Neural progenitor cell (in vitro differentiated cells): ENCODE results near the gene SH3BP5. TPM values are rescaled to one million over a fixed set of nuclear protein-coding genes. Genes with fewer than 3 reads are reported as not detected.
A peak's percentile ranks its signal among the peaks of the same experiment; 100 is the strongest.

Source experiments
- DNase-seq: peaks from one replicate; pipeline ENCODE4 v3.0.0-alpha.2; 2016; ENCODE audit warnings: low spot score
- H2AFZ ChIP-seq: fragments of 200-600 bp; sonication (generic); replicated peaks from 2 replicates; pipeline ENCODE4 v1.6.1; 2016; ENCODE audit warnings: antibody characterized with exemption
- H3F3A ChIP-seq: fragments of 200-600 bp; sonication (generic); 2 replicates; pipeline ENCODE4 v1.6.1; 2016; ENCODE audit warnings: antibody characterized with exemption, low read depth
- H3K27ac ChIP-seq: fragments of 200-600 bp; sonication (generic); 2 replicates; pipeline ENCODE4 v1.5.1; 2016; ENCODE audit warnings: mild to moderate bottlenecking
- H3K27me3 ChIP-seq: fragments of 200-600 bp; sonication (generic); 2 replicates; pipeline ENCODE4 v1.6.1; 2016; ENCODE audit warnings: mild to moderate bottlenecking, moderate library complexity
- H3K36me3 ChIP-seq: fragments of 200-600 bp; sonication (generic); 2 replicates; pipeline ENCODE4 v1.5.1; 2016
- H3K4me1 ChIP-seq: fragments of 200-600 bp; sonication (generic); 2 replicates; pipeline ENCODE4 v1.6.1; 2016; ENCODE audit warnings: mixed run types
- H3K4me2 ChIP-seq: fragments of 200-600 bp; sonication (generic); 2 replicates; pipeline ENCODE4 v1.6.1; 2016
- H3K4me3 ChIP-seq: fragments of 200-600 bp; sonication (generic); 2 replicates; pipeline ENCODE4 v1.5.1; 2016
- H3K79me2 ChIP-seq: fragments of 200-600 bp; sonication (generic); 2 replicates; pipeline ENCODE4 v1.6.1; 2016; ENCODE audit warnings: low read depth
- H3K9ac ChIP-seq: fragments of 200-600 bp; sonication (generic); 2 replicates; pipeline ENCODE4 v1.6.1; 2016
- H3K9me3 ChIP-seq: fragments of 200-600 bp; sonication (generic); 2 replicates; pipeline ENCODE4 v1.5.1; 2016; ENCODE audit warnings: low read depth
- H4K20me1 ChIP-seq: fragments of 200-600 bp; sonication (generic); 2 replicates; pipeline ENCODE4 v1.6.1; 2016; ENCODE audit warnings: low read depth
- H3K27ac Mint-ChIP-seq: 3 replicates; pipeline ENCODE4 v1.8.0; 2021; ENCODE audit warnings: mixed read lengths
- H3K27me3 Mint-ChIP-seq: 2 replicates; pipeline ENCODE4 v1.8.0; 2022; ENCODE audit warnings: low read depth, mild to moderate bottlenecking, inconsistent platforms, moderate library complexity, mixed read lengths; ENCODE audit not compliant: insufficient read depth
- H3K36me3 Mint-ChIP-seq: 3 replicates; pipeline ENCODE4 v1.8.0; 2021; ENCODE audit warnings: mixed read lengths
- H3K4me1 Mint-ChIP-seq: 3 replicates; pipeline ENCODE4 v1.8.0; 2021; ENCODE audit warnings: mixed read lengths
- H3K4me3 Mint-ChIP-seq: 3 replicates; pipeline ENCODE4 v1.8.0; 2021; ENCODE audit warnings: mild to moderate bottlenecking, moderate library complexity, mixed read lengths
- H3K9me3 Mint-ChIP-seq: 3 replicates; pipeline ENCODE4 v1.8.0; 2020; ENCODE audit warnings: mixed read lengths
- EZH2 ChIP-seq: fragments of 200-600 bp; sonication (generic); IDR thresholded peaks from 2 replicates; pipeline ENCODE4 v1.6.1; 2017; ENCODE audit warnings: antibody characterized with exemption, mild to moderate bottlenecking, moderate library complexity
- EZH2phosphoT487 ChIP-seq: fragments of 200-600 bp; sonication (generic); IDR thresholded peaks from 2 replicates; pipeline ENCODE4 v1.6.1; 2017; ENCODE audit warnings: antibody characterized with exemption
- total RNA-seq: library from RNA; depleted of rRNA; stranded (reverse); fragments of >200 nt; gene quantifications from 2 replicates; pipeline ENCODE4 v1.2.3, GENCODE V29; 2015; ENCODE audit warnings: low replicate concordance
- TF ChIP-seq, protein P1 (sequence below): fragments of 200-600 bp; sonication (generic); IDR thresholded peaks from 2 replicates; pipeline ENCODE4 v1.5.1; 2017; ENCODE audit warnings: antibody characterized with exemption, mild to moderate bottlenecking

Gene SH3BP5
- total RNA-seq, 1 donor from 2014 or later, result 11.2 TPM

- Histone ChIP-seq H3K4me2 (no peak overlapping the region), H3K36me3 (no peaks in the 10 kb centered on the region), H4K20me1 (no peaks in the 10 kb centered on the region), H3K4me3 (no peak overlapping the region), H2AFZ (no peak overlapping the region), H3F3A (peaks cover 7% of the 10 kb centered on the region), H3K79me2 (no peaks in the 10 kb centered on the region), H3K4me1 (peaks cover 12% of the 10 kb centered on the region), H3K27ac (no peak overlapping the region), H3K9me3 (no peaks in the 10 kb centered on the region), H3K9ac (no peak overlapping the region), H3K27me3 (no peaks in the 10 kb centered on the region)
- H3K36me3 Mint-ChIP-seq, result peaks cover 10% of the 10 kb centered on the region
- no peak overlapping the region for H3K27ac Mint-ChIP-seq
- no peak for DNase-seq
- TF ChIP-seq, protein P1, sequence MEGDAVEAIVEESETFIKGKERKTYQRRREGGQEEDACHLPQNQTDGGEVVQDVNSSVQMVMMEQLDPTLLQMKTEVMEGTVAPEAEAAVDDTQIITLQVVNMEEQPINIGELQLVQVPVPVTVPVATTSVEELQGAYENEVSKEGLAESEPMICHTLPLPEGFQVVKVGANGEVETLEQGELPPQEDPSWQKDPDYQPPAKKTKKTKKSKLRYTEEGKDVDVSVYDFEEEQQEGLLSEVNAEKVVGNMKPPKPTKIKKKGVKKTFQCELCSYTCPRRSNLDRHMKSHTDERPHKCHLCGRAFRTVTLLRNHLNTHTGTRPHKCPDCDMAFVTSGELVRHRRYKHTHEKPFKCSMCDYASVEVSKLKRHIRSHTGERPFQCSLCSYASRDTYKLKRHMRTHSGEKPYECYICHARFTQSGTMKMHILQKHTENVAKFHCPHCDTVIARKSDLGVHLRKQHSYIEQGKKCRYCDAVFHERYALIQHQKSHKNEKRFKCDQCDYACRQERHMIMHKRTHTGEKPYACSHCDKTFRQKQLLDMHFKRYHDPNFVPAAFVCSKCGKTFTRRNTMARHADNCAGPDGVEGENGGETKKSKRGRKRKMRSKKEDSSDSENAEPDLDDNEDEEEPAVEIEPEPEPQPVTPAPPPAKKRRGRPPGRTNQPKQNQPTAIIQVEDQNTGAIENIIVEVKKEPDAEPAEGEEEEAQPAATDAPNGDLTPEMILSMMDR, result no peak
- TF ChIP-seq EZH2phosphoT487, result no peak
- TF ChIP-seq EZH2, result no peak
- peaks cover 2% of the 10 kb centered on the region for H3K27me3 Mint-ChIP-seq
- no peak overlapping the region for H3K4me3 Mint-ChIP-seq
- no peaks in the 10 kb centered on the region for H3K9me3 Mint-ChIP-seq
- H3K4me1 Mint-ChIP-seq, result peaks cover 14% of the 10 kb centered on the region
Observed at GRCh38 chr3:15303216-15303615, 29.2 kb downstream of the SH3BP5 start.

GRCh38 chr3:15301761-15302160, 30.6 kb downstream of the SH3BP5 start:
- Histone ChIP-seq H3K79me2 (no peaks in the 10 kb centered on the region), H4K20me1 (no peaks in the 10 kb centered on the region), H3K27ac (no peak overlapping the region), H3K9ac (no peak overlapping the region), H3K36me3 (no peaks in the 10 kb centered on the region), H3K27me3 (no peaks in the 10 kb centered on the region), H3K4me2 (no peak overlapping the region), H3K4me1 (no peaks in the 10 kb centered on the region), H3K9me3 (no peaks in the 10 kb centered on the region), H3K4me3 (no peak overlapping the region), H3F3A (no peaks in the 10 kb centered on the region), H2AFZ (no peak overlapping the region)
- Mint-ChIP-seq H3K36me3 (peaks cover 10% of the 10 kb centered on the region), H3K27me3 (peaks cover 2% of the 10 kb centered on the region), H3K4me3 (no peak overlapping the region), H3K9me3 (no peaks in the 10 kb centered on the region), H3K4me1 (peaks cover 4% of the 10 kb centered on the region), H3K27ac (no peak overlapping the region)
- DNase-seq, result no peak
- TF ChIP-seq EZH2 (no peak), EZH2phosphoT487 (no peak)
- TF ChIP-seq, protein P1, result no peak

- H3K4me3 Mint-ChIP-seq, result no peak overlapping the region
- Histone ChIP-seq H3K36me3 (no peaks in the 10 kb centered on the region), H2AFZ (no peak overlapping the region), H3F3A (no peaks in the 10 kb centered on the region), H3K27me3 (no peaks in the 10 kb centered on the region), H3K9ac (no peak overlapping the region), H3K4me2 (no peak overlapping the region), H3K4me1 (no peaks in the 10 kb centered on the region), H3K27ac (no peak overlapping the region), H3K4me3 (no peak overlapping the region), H3K9me3 (no peaks in the 10 kb centered on the region), H4K20me1 (no peaks in the 10 kb centered on the region), H3K79me2 (no peaks in the 10 kb centered on the region)
- peaks cover 2% of the 10 kb centered on the region for H3K27me3 Mint-ChIP-seq
- H3K9me3 Mint-ChIP-seq, result no peaks in the 10 kb centered on the region
- DNase-seq, result no peak
- peak overlapping the region; percentile 28 for H3K27ac Mint-ChIP-seq
- H3K36me3 Mint-ChIP-seq, result peaks cover 10% of the 10 kb centered on the region
- TF ChIP-seq, protein P1, result no peak
- TF ChIP-seq EZH2, result no peak
- TF ChIP-seq EZH2phosphoT487, result no peak
- peaks cover 2% of the 10 kb centered on the region for H3K4me1 Mint-ChIP-seq
Observed at GRCh38 chr3:15300323-15301078, 31.9 kb downstream of the SH3BP5 start.
